ENCODE data around the gene CDK18. TPM values are rescaled to one million over a fixed set of nuclear protein-coding genes. Genes with fewer than 3 reads are reported as not detected.

The CDK18 gene
- polyA plus RNA-seq, 1 donor from 2014 or later, result not detected

GRCh38 chr1:205476648-205477047, 27.8 kb upstream of the CDK18 start:
- Histone ChIP-seq H3K27ac (ENCODE audit: low read length) (no peak overlapping the region), H3K36me3 (ENCODE audit: insufficient read depth, low read length) (no peaks in the 10 kb centered on the region), H3K4me2 (ENCODE audit: low read length) (no peak overlapping the region), H3K4me3 (ENCODE audit: low read length) (no peak overlapping the region), H3K9me3 (ENCODE audit: low read length) (no peaks in the 10 kb centered on the region), H3K9me2 (ENCODE audit: insufficient read depth, low read length) (no peaks in the 10 kb centered on the region), H4K20me1 (ENCODE audit: insufficient read depth) (no peaks in the 10 kb centered on the region), H3F3A (ENCODE audit: insufficient read depth, low read length, poor library complexity, severe bottlenecking) (no peaks in the 10 kb centered on the region), H3K79me2 (replicated peaks; ENCODE audit: insufficient read depth, low read length) (no peaks in the 10 kb centered on the region), H3K9ac (ENCODE audit: low read length) (no peak overlapping the region), H3K27me3 (ENCODE audit: insufficient read depth, low read depth, low read length) (no peaks in the 10 kb centered on the region), H2AFZ (ENCODE audit: low read depth, low read length) (no peak overlapping the region)
- TF ChIP-seq CTCF (IDR thresholded peaks at IDR 0.05; ENCODE audit: poor library complexity, severe bottlenecking) (no peak), RAD21 (conservative IDR thresholded peaks at IDR 0.05) (no peak), REST (IDR thresholded peaks at IDR 0.05; ENCODE audit: borderline replicate concordance) (no peak)

- no peak overlapping the region for H3K4me2 ChIP-seq (ENCODE audit: low read length)
- no peaks in the 10 kb centered on the region for H3K79me2 ChIP-seq (replicated peaks; ENCODE audit: insufficient read depth, low read length)
- H2AFZ ChIP-seq (ENCODE audit: low read depth, low read length), result no peak overlapping the region
- H3K4me3 ChIP-seq (ENCODE audit: low read length), result no peak overlapping the region
- no peaks in the 10 kb centered on the region for H3F3A ChIP-seq (ENCODE audit: insufficient read depth, low read length, poor library complexity, severe bottlenecking)
- no peaks in the 10 kb centered on the region for H4K20me1 ChIP-seq (ENCODE audit: insufficient read depth)
- no peaks in the 10 kb centered on the region for H3K36me3 ChIP-seq (ENCODE audit: insufficient read depth, low read length)
- H3K27ac ChIP-seq (ENCODE audit: low read length), result no peak overlapping the region
- H3K9ac ChIP-seq (ENCODE audit: low read length), result no peak overlapping the region
- H3K9me3 ChIP-seq (ENCODE audit: low read length), result no peaks in the 10 kb centered on the region
- no peaks in the 10 kb centered on the region for H3K27me3 ChIP-seq (ENCODE audit: insufficient read depth, low read depth, low read length)
- no peaks in the 10 kb centered on the region for H3K9me2 ChIP-seq (ENCODE audit: insufficient read depth, low read length)
- TF ChIP-seq TAF1 (IDR thresholded peaks at IDR 0.05; ENCODE audit: low read depth) (no peak), MXI1 (conservative IDR thresholded peaks at IDR 0.05; ENCODE audit: poor library complexity, severe bottlenecking) (no peak), RAD21 (conservative IDR thresholded peaks at IDR 0.05) (no peak), POLR2AphosphoS5 (IDR thresholded peaks at IDR 0.05) (no peak), EZH2 (IDR thresholded peaks at IDR 0.05; ENCODE audit: borderline replicate concordance, insufficient read depth, low read length, poor library complexity, severe bottlenecking) (no peak), REST (IDR thresholded peaks at IDR 0.05; ENCODE audit: borderline replicate concordance) (no peak), SMC3 (conservative IDR thresholded peaks at IDR 0.05; ENCODE audit: poor library complexity) (no peak), CTCF (IDR thresholded peaks at IDR 0.05; ENCODE audit: poor library complexity, severe bottlenecking) (no peak), EP300 (conservative IDR thresholded peaks at IDR 0.05; ENCODE audit: poor library complexity, severe bottlenecking) (no peak)
Observed at GRCh38 chr1:205477121-205477758, 27.2 kb upstream of the CDK18 start.

Measured in neural cell (in vitro differentiated cells).